Neural progenitor cell (in vitro differentiated cells): Measurements from ENCODE around the gene CADPS. TPM values are rescaled to one million over a fixed set of nuclear protein-coding genes. Genes with fewer than 3 reads are reported as not detected.

Experiments
- DNase-seq: peaks from one replicate; pipeline ENCODE4 v3.0.0-alpha.2; 2016; ENCODE audit warnings: low spot score
- H2AFZ ChIP-seq: fragments of 200-600 bp; sonication (generic); replicated peaks from 2 replicates; pipeline ENCODE4 v1.6.1; 2016; ENCODE audit warnings: antibody characterized with exemption
- H3F3A ChIP-seq: fragments of 200-600 bp; sonication (generic); 2 replicates; pipeline ENCODE4 v1.6.1; 2016; ENCODE audit warnings: antibody characterized with exemption, low read depth
- H3K27ac ChIP-seq: fragments of 200-600 bp; sonication (generic); 2 replicates; pipeline ENCODE4 v1.5.1; 2016; ENCODE audit warnings: mild to moderate bottlenecking
- H3K27me3 ChIP-seq: fragments of 200-600 bp; sonication (generic); 2 replicates; pipeline ENCODE4 v1.6.1; 2016; ENCODE audit warnings: mild to moderate bottlenecking, moderate library complexity
- H3K36me3 ChIP-seq: fragments of 200-600 bp; sonication (generic); 2 replicates; pipeline ENCODE4 v1.5.1; 2016
- H3K4me1 ChIP-seq: fragments of 200-600 bp; sonication (generic); 2 replicates; pipeline ENCODE4 v1.6.1; 2016; ENCODE audit warnings: mixed run types
- H3K4me2 ChIP-seq: fragments of 200-600 bp; sonication (generic); 2 replicates; pipeline ENCODE4 v1.6.1; 2016
- H3K4me3 ChIP-seq: fragments of 200-600 bp; sonication (generic); 2 replicates; pipeline ENCODE4 v1.5.1; 2016
- H3K79me2 ChIP-seq: fragments of 200-600 bp; sonication (generic); 2 replicates; pipeline ENCODE4 v1.6.1; 2016; ENCODE audit warnings: low read depth
- H3K9ac ChIP-seq: fragments of 200-600 bp; sonication (generic); 2 replicates; pipeline ENCODE4 v1.6.1; 2016
- H3K9me3 ChIP-seq: fragments of 200-600 bp; sonication (generic); 2 replicates; pipeline ENCODE4 v1.5.1; 2016; ENCODE audit warnings: low read depth
- H4K20me1 ChIP-seq: fragments of 200-600 bp; sonication (generic); 2 replicates; pipeline ENCODE4 v1.6.1; 2016; ENCODE audit warnings: low read depth
- H3K27ac Mint-ChIP-seq: 3 replicates; pipeline ENCODE4 v1.8.0; 2021; ENCODE audit warnings: mixed read lengths
- H3K27me3 Mint-ChIP-seq: 2 replicates; pipeline ENCODE4 v1.8.0; 2022; ENCODE audit warnings: low read depth, mild to moderate bottlenecking, inconsistent platforms, moderate library complexity, mixed read lengths; ENCODE audit not compliant: insufficient read depth
- H3K36me3 Mint-ChIP-seq: 3 replicates; pipeline ENCODE4 v1.8.0; 2021; ENCODE audit warnings: mixed read lengths
- H3K4me1 Mint-ChIP-seq: 3 replicates; pipeline ENCODE4 v1.8.0; 2021; ENCODE audit warnings: mixed read lengths
- H3K4me3 Mint-ChIP-seq: 3 replicates; pipeline ENCODE4 v1.8.0; 2021; ENCODE audit warnings: mild to moderate bottlenecking, moderate library complexity, mixed read lengths
- H3K9me3 Mint-ChIP-seq: 3 replicates; pipeline ENCODE4 v1.8.0; 2020; ENCODE audit warnings: mixed read lengths
- CTCF ChIP-seq: fragments of 200-600 bp; sonication (generic); IDR thresholded peaks from 2 replicates; pipeline ENCODE4 v1.5.1; 2017; ENCODE audit warnings: antibody characterized with exemption, mild to moderate bottlenecking
- EZH2 ChIP-seq: fragments of 200-600 bp; sonication (generic); IDR thresholded peaks from 2 replicates; pipeline ENCODE4 v1.6.1; 2017; ENCODE audit warnings: antibody characterized with exemption, mild to moderate bottlenecking, moderate library complexity
- EZH2phosphoT487 ChIP-seq: fragments of 200-600 bp; sonication (generic); IDR thresholded peaks from 2 replicates; pipeline ENCODE4 v1.6.1; 2017; ENCODE audit warnings: antibody characterized with exemption
- total RNA-seq: library from RNA; depleted of rRNA; stranded (reverse); fragments of >200 nt; gene quantifications from 2 replicates; pipeline ENCODE4 v1.2.3, GENCODE V29; 2015; ENCODE audit warnings: low replicate concordance

CADPS gene
- total RNA-seq, 1 donor from 2014 or later: 17.3 TPM

- no peaks in the 10 kb centered on the region for H3K79me2 ChIP-seq
- no peaks in the 10 kb centered on the region for H3K9me3 ChIP-seq
- no peak overlapping the region for H3K27ac ChIP-seq
- peak; percentile 39 for DNase-seq
- H3K27me3 ChIP-seq: no peaks in the 10 kb centered on the region
- H4K20me1 ChIP-seq: no peaks in the 10 kb centered on the region
- peaks cover 20% of the 10 kb centered on the region for H3F3A ChIP-seq
- no peak overlapping the region for H3K4me3 ChIP-seq
- no peak overlapping the region for H3K9ac ChIP-seq
- peaks cover 18% of the 10 kb centered on the region for H3K4me1 ChIP-seq
- H3K27ac Mint-ChIP-seq: no peak overlapping the region
- H3K27me3 Mint-ChIP-seq: peaks cover 2% of the 10 kb centered on the region
- H3K36me3 Mint-ChIP-seq: no peaks in the 10 kb centered on the region
- TF ChIP-seq CTCF (peak; percentile 45), EZH2phosphoT487 (no peak)
- H3K4me3 Mint-ChIP-seq: peak overlapping the region; percentile 52
- H2AFZ ChIP-seq: no peak overlapping the region
- no peak overlapping the region for H3K4me2 ChIP-seq
- H3K4me1 Mint-ChIP-seq: peaks cover 26% of the 10 kb centered on the region
- no peaks in the 10 kb centered on the region for H3K36me3 ChIP-seq
- H3K9me3 Mint-ChIP-seq: no peaks in the 10 kb centered on the region
Observed at GRCh38 chr3:62667714-62668113, 207.5 kb downstream of the CADPS start.

GRCh38 chr3:62665627-62666437 lies 209.4 kb downstream of the CADPS start:
- peaks cover 2% of the 10 kb centered on the region for H3K36me3 Mint-ChIP-seq
- Histone ChIP-seq H2AFZ (no peak overlapping the region), H3K27ac (no peak overlapping the region), H4K20me1 (no peaks in the 10 kb centered on the region), H3K4me2 (no peak overlapping the region), H3K4me1 (peaks cover 18% of the 10 kb centered on the region), H3K9ac (no peak overlapping the region), H3K27me3 (no peaks in the 10 kb centered on the region), H3F3A (peaks cover 20% of the 10 kb centered on the region), H3K36me3 (no peaks in the 10 kb centered on the region), H3K9me3 (no peaks in the 10 kb centered on the region), H3K4me3 (no peak overlapping the region), H3K79me2 (no peaks in the 10 kb centered on the region)
- no peak overlapping the region for H3K4me3 Mint-ChIP-seq
- peak; percentile 91 for DNase-seq
- peaks cover 2% of the 10 kb centered on the region for H3K27me3 Mint-ChIP-seq
- TF ChIP-seq EZH2 (no peak), CTCF (peak; percentile 97), EZH2phosphoT487 (no peak)
- H3K9me3 Mint-ChIP-seq: no peaks in the 10 kb centered on the region
- H3K27ac Mint-ChIP-seq: no peak overlapping the region
- peaks cover 26% of the 10 kb centered on the region for H3K4me1 Mint-ChIP-seq

GRCh38 chr3:62662677-62663076 lies 212.5 kb downstream of the CADPS start:
- no peaks in the 10 kb centered on the region for H3K9me3 ChIP-seq
- Mint-ChIP-seq H3K9me3 (no peaks in the 10 kb centered on the region), H3K27me3 (peaks cover 2% of the 10 kb centered on the region), H3K27ac (no peak overlapping the region), H3K4me3 (no peak overlapping the region), H3K4me1 (peaks cover 15% of the 10 kb centered on the region), H3K36me3 (peaks cover 2% of the 10 kb centered on the region)
- peaks cover 5% of the 10 kb centered on the region for H3K4me1 ChIP-seq
- H4K20me1 ChIP-seq: no peaks in the 10 kb centered on the region
- no peaks in the 10 kb centered on the region for H3K36me3 ChIP-seq
- no peak overlapping the region for H3K4me3 ChIP-seq
- H2AFZ ChIP-seq: no peak overlapping the region
- no peak overlapping the region for H3K9ac ChIP-seq
- H3K27me3 ChIP-seq: no peaks in the 10 kb centered on the region
- DNase-seq: no peak
- peaks cover 6% of the 10 kb centered on the region for H3F3A ChIP-seq
- no peak overlapping the region for H3K27ac ChIP-seq
- H3K4me2 ChIP-seq: no peak overlapping the region
- no peak for TF ChIP-seq EZH2phosphoT487
- no peaks in the 10 kb centered on the region for H3K79me2 ChIP-seq

- no peak overlapping the region for H3K4me3 Mint-ChIP-seq
- peaks cover 2% of the 10 kb centered on the region for H3K27me3 Mint-ChIP-seq
- DNase-seq: no peak
- no peak overlapping the region for H3K4me3 ChIP-seq
- peaks cover 2% of the 10 kb centered on the region for H3K36me3 Mint-ChIP-seq
- no peaks in the 10 kb centered on the region for H3K9me3 Mint-ChIP-seq
- H3K27ac ChIP-seq: no peak overlapping the region
- H3K36me3 ChIP-seq: no peaks in the 10 kb centered on the region
- H3K27me3 ChIP-seq: no peaks in the 10 kb centered on the region
- H3K4me2 ChIP-seq: no peak overlapping the region
- no peaks in the 10 kb centered on the region for H3K79me2 ChIP-seq
- no peaks in the 10 kb centered on the region for H3F3A ChIP-seq
- H3K27ac Mint-ChIP-seq: no peak overlapping the region
- no peak overlapping the region for H3K9ac ChIP-seq
- no peaks in the 10 kb centered on the region for H3K9me3 ChIP-seq
- H2AFZ ChIP-seq: no peak overlapping the region
- peaks cover 29% of the 10 kb centered on the region for H3K4me1 Mint-ChIP-seq
- TF ChIP-seq CTCF: peak; percentile 45
- no peak for TF ChIP-seq EZH2phosphoT487
- TF ChIP-seq EZH2: no peak
- H4K20me1 ChIP-seq: no peaks in the 10 kb centered on the region
- peaks cover 19% of the 10 kb centered on the region for H3K4me1 ChIP-seq
Observed at GRCh38 chr3:62659660-62660059, 215.6 kb downstream of the CADPS start.
